ENCODE results near the gene PTPRA.

DNA sequence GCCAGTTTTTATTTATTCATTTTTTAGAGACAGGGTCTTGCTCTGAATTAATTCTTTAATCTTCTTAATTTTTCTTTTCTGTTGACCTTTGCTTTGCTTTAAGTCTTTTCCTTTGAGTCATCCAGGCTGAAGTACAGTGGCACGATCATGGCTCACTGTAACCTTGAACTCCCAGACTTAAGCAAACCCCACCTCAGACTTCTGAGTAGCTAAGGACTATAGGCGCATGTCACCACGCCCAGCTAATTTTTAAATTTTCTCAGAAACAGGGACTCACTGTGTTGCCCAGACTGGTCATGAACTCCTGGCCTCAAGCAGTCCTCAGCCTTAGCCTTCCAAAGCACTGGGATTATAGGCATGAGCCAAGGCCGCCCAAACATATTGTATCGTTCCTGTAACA lies 98.8 kb downstream of the PTPRA start:
- TF ChIP-seq, protein P1, sequence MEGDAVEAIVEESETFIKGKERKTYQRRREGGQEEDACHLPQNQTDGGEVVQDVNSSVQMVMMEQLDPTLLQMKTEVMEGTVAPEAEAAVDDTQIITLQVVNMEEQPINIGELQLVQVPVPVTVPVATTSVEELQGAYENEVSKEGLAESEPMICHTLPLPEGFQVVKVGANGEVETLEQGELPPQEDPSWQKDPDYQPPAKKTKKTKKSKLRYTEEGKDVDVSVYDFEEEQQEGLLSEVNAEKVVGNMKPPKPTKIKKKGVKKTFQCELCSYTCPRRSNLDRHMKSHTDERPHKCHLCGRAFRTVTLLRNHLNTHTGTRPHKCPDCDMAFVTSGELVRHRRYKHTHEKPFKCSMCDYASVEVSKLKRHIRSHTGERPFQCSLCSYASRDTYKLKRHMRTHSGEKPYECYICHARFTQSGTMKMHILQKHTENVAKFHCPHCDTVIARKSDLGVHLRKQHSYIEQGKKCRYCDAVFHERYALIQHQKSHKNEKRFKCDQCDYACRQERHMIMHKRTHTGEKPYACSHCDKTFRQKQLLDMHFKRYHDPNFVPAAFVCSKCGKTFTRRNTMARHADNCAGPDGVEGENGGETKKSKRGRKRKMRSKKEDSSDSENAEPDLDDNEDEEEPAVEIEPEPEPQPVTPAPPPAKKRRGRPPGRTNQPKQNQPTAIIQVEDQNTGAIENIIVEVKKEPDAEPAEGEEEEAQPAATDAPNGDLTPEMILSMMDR (conservative IDR thresholded peaks at IDR 0.05; ENCODE audit: low read depth, low read length): no peak
- TF ChIP-seq EZH2 (IDR thresholded peaks at IDR 0.05; ENCODE audit: borderline replicate concordance, low read depth, low read length, poor library complexity, severe bottlenecking): no peak
